H1 (cell line): Measurements from ENCODE around the gene ZNRF3. TPM values are rescaled to one million over a fixed set of nuclear protein-coding genes. Genes with fewer than 3 reads are reported as not detected.

Experiments
- CTCF ChIA-PET: fragments of 300-600 bp; sonication (Branson Sonifier 250); formaldehyde crosslinking; loops from one replicate; lab custom pipeline; 2021; ENCODE audit not compliant: partially characterized antibody; lab: Charles Lee
- POLR2A ChIA-PET: fragments of 300-600 bp; sonication (Branson Sonifier 250); formaldehyde crosslinking; loops from one replicate; lab custom pipeline; 2021; ENCODE audit warnings: inconsistent platforms; ENCODE audit not compliant: partially characterized antibody; lab: Charles Lee
- DNase-seq, 2 experiments: peaks; one replicate each; pipeline versions ENCODE4 v3.0.0 to v3.0.0-alpha.2; 2010 to 2022; ENCODE audit warnings: low spot score in 2 of 2, low read depth in 1 of 2, mixed read lengths in 1 of 2
- FAIRE-seq: peaks from 2 replicates; lab custom pipeline; 2011; peaks lifted over from hg19 to GRCh38; lab: Jason Lieb, UNC
- H2AFZ ChIP-seq: 2 replicates; pipeline ENCODE4 v1.8.1; 2012; ENCODE audit warnings: low read length, inconsistent platforms
- H2AK5ac ChIP-seq: 2 replicates; pipeline ENCODE4 v1.6.1; 2013; ENCODE audit warnings: low read depth, low read length
- H2BK120ac ChIP-seq: replicated peaks from 2 replicates; pipeline ENCODE3; 2013; ENCODE audit warnings: low read depth, low read length, inconsistent platforms
- H2BK12ac ChIP-seq: 2 replicates; pipeline ENCODE4 v1.6.1; 2013; ENCODE audit warnings: low read depth, low read length
- H2BK15ac ChIP-seq: 2 replicates; pipeline ENCODE4 v1.6.1; 2013; ENCODE audit warnings: low read length
- H2BK20ac ChIP-seq: 2 replicates; pipeline ENCODE4 v1.6.1; 2013; ENCODE audit warnings: low read length
- H2BK5ac ChIP-seq: 2 replicates; pipeline ENCODE4 v1.6.1; 2013; ENCODE audit warnings: low read depth, low read length
- H3K14ac ChIP-seq: 2 replicates; pipeline ENCODE4 v1.6.1; 2013; ENCODE audit warnings: inconsistent platforms; ENCODE audit not compliant: insufficient read length
- H3K18ac ChIP-seq: 2 replicates; pipeline ENCODE4 v1.6.1; 2013; ENCODE audit warnings: low read length; ENCODE audit errors: extremely low read depth
- H3K23ac ChIP-seq: 2 replicates; pipeline ENCODE4 v1.6.1; 2013; ENCODE audit warnings: inconsistent platforms; ENCODE audit not compliant: insufficient read length
- H3K23me2 ChIP-seq: 2 replicates; pipeline ENCODE4 v1.6.1; 2013; ENCODE audit warnings: low read depth, low read length
- H3K27ac ChIP-seq: 2 replicates; pipeline ENCODE4 v1.6.1; 2011; ENCODE audit warnings: low read depth, low read length, inconsistent platforms
- H3K27me3 ChIP-seq, 4 experiments: replicated peaks in 1 of 4; 1 replicate in 1 of 4; 2 replicates in 3 of 4; pipeline versions ENCODE4 v1.6.1 to v1.8.1; 2011 to 2013; ENCODE audit warnings: low read length in 3 of 4, mild to moderate bottlenecking in 3 of 4, inconsistent platforms in 2 of 4, mixed read lengths in 2 of 4, moderate library complexity in 1 of 4; ENCODE audit not compliant: control insufficient read depth in 3 of 4, insufficient read depth in 3 of 4; ENCODE audit errors: extremely low read depth in 1 of 4
- H3K36me3 ChIP-seq, 4 experiments: 2 replicates each; pipeline versions ENCODE4 v1.6.1 to v1.8.1; 2011 to 2013; ENCODE audit warnings: mild to moderate bottlenecking in 4 of 4, low read length in 3 of 4, moderate library complexity in 2 of 4, control low read depth in 1 of 4, inconsistent platforms in 1 of 4; ENCODE audit not compliant: insufficient read depth in 4 of 4, control insufficient read depth in 2 of 4
- H3K4ac ChIP-seq: replicated peaks from 2 replicates; pipeline ENCODE3; 2013; ENCODE audit warnings: low read length, low read depth, mixed read lengths, inconsistent platforms; ENCODE audit not compliant: insufficient read length
- H3K4me1 ChIP-seq, 4 experiments: replicated peaks in 1 of 4; 1 replicate in 1 of 4; 2 replicates in 3 of 4; pipeline versions ENCODE4 v1.6.1 to v1.8.1; 2011 to 2013; ENCODE audit warnings: low read length in 3 of 4, inconsistent platforms in 2 of 4, mixed read lengths in 1 of 4; ENCODE audit not compliant: insufficient read depth in 4 of 4, control insufficient read depth in 3 of 4
- H3K4me2 ChIP-seq, 2 experiments: 2 replicates each; pipeline versions ENCODE4 v1.6.1 to v1.8.1; 2011 to 2013; ENCODE audit warnings: low read depth in 2 of 2, low read length in 2 of 2, control low read depth in 1 of 2, inconsistent platforms in 1 of 2, mild to moderate bottlenecking in 1 of 2; ENCODE audit not compliant: insufficient read depth in 1 of 2
- H3K4me3 ChIP-seq, 4 experiments: fragments of 200-600, 300-600 bp in 1 of 4; sonication (generic), shearing (Covaris generic), sonication (Bioruptor Twin) in 1 of 4; 2 replicates each; pipeline versions ENCODE4 v1.5.1 to v1.8.1; 2011 to 2016; ENCODE audit warnings: low read length in 4 of 4, low read depth in 3 of 4, control low read depth in 2 of 4, inconsistent platforms in 2 of 4, mild to moderate bottlenecking in 2 of 4, mixed read lengths in 1 of 4, moderate library complexity in 1 of 4; ENCODE audit not compliant: insufficient read depth in 2 of 4; ENCODE audit errors: extremely low read depth in 1 of 4
- H3K56ac ChIP-seq: replicated peaks from 2 replicates; pipeline ENCODE3; 2013; ENCODE audit warnings: low read depth, mild to moderate bottlenecking, mixed read lengths, low read length, inconsistent platforms; ENCODE audit not compliant: insufficient read length
- H3K79me1 ChIP-seq: 2 replicates; pipeline ENCODE4 v1.6.1; 2013; ENCODE audit warnings: low read depth, low read length, control low read depth
- H3K79me2 ChIP-seq, 2 experiments: 2 replicates each; pipeline versions ENCODE4 v1.6.1 to v1.8.1; 2012 to 2013; ENCODE audit warnings: low read length in 2 of 2, mild to moderate bottlenecking in 2 of 2, inconsistent platforms in 1 of 2; ENCODE audit not compliant: insufficient read depth in 2 of 2, control insufficient read depth in 1 of 2
- H3K9ac ChIP-seq, 4 experiments: replicated peaks in 1 of 4; 1 replicate in 1 of 4; 2 replicates in 3 of 4; pipeline versions ENCODE4 v1.6.1 to v1.8.1; 2011 to 2013; ENCODE audit warnings: low read depth in 3 of 4, low read length in 3 of 4, control low read depth in 2 of 4, mild to moderate bottlenecking in 2 of 4, moderate library complexity in 2 of 4, inconsistent platforms in 1 of 4; ENCODE audit errors: extremely low read depth in 1 of 4
- H3K9me3 ChIP-seq, 2 experiments: 2 replicates each; pipeline versions ENCODE4 v1.6.1 to v1.8.1; 2012 to 2013; ENCODE audit warnings: mild to moderate bottlenecking in 2 of 2, moderate library complexity in 2 of 2, control low read depth in 1 of 2, inconsistent platforms in 1 of 2, low read depth in 1 of 2, low read length in 1 of 2, mixed read lengths in 1 of 2; ENCODE audit not compliant: insufficient read depth in 2 of 2
- H4K20me1 ChIP-seq, 2 experiments: replicated peaks in 1 of 2; 2 replicates each; pipeline versions ENCODE3 to v1.8.1; 2011 to 2013; ENCODE audit warnings: inconsistent platforms in 2 of 2, low read length in 2 of 2, mild to moderate bottlenecking in 1 of 2; ENCODE audit not compliant: insufficient read depth in 2 of 2, control insufficient read depth in 1 of 2
- H4K5ac ChIP-seq: 2 replicates; pipeline ENCODE4 v1.6.1; 2013; ENCODE audit warnings: low read length, low read depth, mixed read lengths, inconsistent platforms; ENCODE audit not compliant: insufficient read length
- H4K8ac ChIP-seq: 2 replicates; pipeline ENCODE4 v1.8.0; 2013; ENCODE audit warnings: mild to moderate bottlenecking, moderate library complexity, low read length, inconsistent platforms; ENCODE audit not compliant: insufficient read depth; ENCODE audit errors: extremely low read depth
- H4K91ac ChIP-seq: replicated peaks from 2 replicates; pipeline ENCODE3; 2013; ENCODE audit warnings: low read length, mixed read lengths, inconsistent platforms; ENCODE audit not compliant: insufficient read length
- TBP ChIP-seq: IDR thresholded peaks from 2 replicates; pipeline ENCODE4 v1.6.1; 2011; ENCODE audit warnings: low read depth, low read length, improper control_type of control experiment
- WGBS, 2 experiments: shearing (Covaris generic) in 1 of 2; methylation state at CpG; one replicate each; pipeline versions ENCODE4 v1.1.6 to v1.1.7; 2013 to 2015; ENCODE audit warnings: low lambda C conversion rate in 2 of 2, mixed read lengths in 2 of 2, inconsistent platforms in 1 of 2, low coverage in 1 of 2, missing lambda C conversion rate in 1 of 2; ENCODE audit not compliant: insufficient replicate concordance in 2 of 2, insufficient coverage in 1 of 2, insufficient read length in 1 of 2; ENCODE audit errors: extremely low coverage in 1 of 2, missing lambda C conversion rate in 1 of 2; 5-methylcytosine and 5-hydroxymethylcytosine counted together
- polyA plus RNA-seq, 7 experiments: library from polyadenylated mRNA; depleted of rRNA in 3 of 7; stranded (reverse) in 5 of 7; unstranded in 2 of 7; fragments of >200 nt in 5 of 7; fragments of 200-250 nt in 2 of 7; gene quantifications; 1 replicate in 5 of 7; 2 replicates in 1 of 7; 4 replicates in 1 of 7; pipeline versions ENCODE4 v1.2.1 to v1.2.3, GENCODE V29; 2011 to 2013; ENCODE audit warnings: missing spikeins in 2 of 7, mixed read lengths in 2 of 7
- total RNA-seq: library from RNA; stranded (reverse); fragmentation: NEBNext Ultra II Directional; extraction: Animal tissue kit (Norgen Biotek cat#: 25700); gene quantifications from 2 replicates; pipeline ENCODE4 v1.2.1, GENCODE V29; 2021
- TF ChIP-seq, protein P1 (sequence below): IDR thresholded peaks from 2 replicates; pipeline ENCODE4 v1.6.1; 2012; ENCODE audit warnings: inconsistent platforms

ZNRF3 gene
- total and polyA plus RNA-seq, 2 of the 8 experiments (the other 6 are each of a cell fraction or from before 2014, with no cell fraction given) = 14.1 to 21.7 TPM

DNA sequence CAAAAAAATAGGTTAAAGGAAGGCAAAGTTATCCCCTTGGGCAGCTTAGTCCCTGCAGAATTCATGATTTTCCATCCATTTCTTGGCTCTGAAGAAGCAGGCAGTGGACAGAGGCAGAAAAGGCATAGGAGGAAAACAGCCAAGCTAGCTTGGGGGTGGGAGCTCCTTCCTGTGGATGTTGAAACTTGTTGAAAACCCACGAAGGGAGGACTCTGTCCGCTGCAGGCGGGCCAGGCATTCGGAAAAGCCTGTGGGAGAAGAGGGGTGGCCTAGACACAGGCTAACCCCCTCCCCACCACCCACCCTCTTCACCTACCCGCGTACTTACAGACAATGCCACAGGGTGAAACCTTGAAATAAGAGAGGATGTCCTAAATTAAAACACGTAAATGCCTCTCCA is 106.1 kb downstream of the ZNRF3 start:
- Histone ChIP-seq H2BK20ac (no peak overlapping the region), H4K5ac (peak overlapping the region; percentile 81), H2BK120ac (peak overlapping the region; percentile 34), H4K91ac (peak overlapping the region; percentile 45), H3K4me3 (peak overlapping the region in 1 of 4 experiments; percentile 39; a peak in 2 of 8 replicates), H2AK5ac (0 out of 2 replicates have a peak overlapping the region, but pooled peaks have one; percentile 65), H3K18ac (peak overlapping the region; percentile 96), H4K20me1 (no peaks in the 10 kb centered on the region), H3K4me1 (peaks cover 8 to 26% (median 21%) of the 10 kb centered on the region in 4 experiments), H3K9ac (no peak overlapping the region), H4K8ac (no peak overlapping the region), H3K9me3 (0 out of 4 replicates have a peak, but pooled peaks cover 0 to 4% of the 10 kb centered on the region in 2 experiments), H3K4ac (peak overlapping the region; percentile 79), H3K23me2 (no peaks in the 10 kb centered on the region), H2BK5ac (peak overlapping the region; percentile 97; the same call in 1 of the 2 replicates), H3K23ac (no peak overlapping the region), H3K27me3 (no peaks in the 10 kb centered on the region), H3K27ac (peak overlapping the region; percentile 63; the same call in 1 of the 2 replicates), H3K4me2 (peak overlapping the region; percentile 49 to 56), H2AFZ (no peak overlapping the region), H2BK12ac (peak overlapping the region; percentile 69; the same call in 1 of the 2 replicates), H3K56ac (peak overlapping the region; percentile 50), H3K79me2 (peaks cover 0 to 37% of the 10 kb centered on the region in 2 experiments; a peak in 3 of 4 replicates), H2BK15ac (no peak overlapping the region), H3K36me3 (peaks cover 0 to 16% (median 0%) of the 10 kb centered on the region in 4 experiments; a peak in 2 of 8 replicates), H3K79me1 (peaks cover 4% of the 10 kb centered on the region; the same call in 1 of the 2 replicates), H3K14ac (no peak overlapping the region)
- ChIA-PET CTCF (interaction anchor here (1.3 to 2.0 kb wide), 3 partner anchors 11 to 53 kb away, joined by 3 to 4 read pairs (median 3); no protein-coding TSS in a partner anchor), POLR2A (interaction anchor here (0.7 to 2.5 kb wide), 7 partner anchors 8 to 92 kb away, joined by 3 to 15 read pairs (median 3); no protein-coding TSS in a partner anchor)
- DNase-seq (no peak), FAIRE-seq (no peak)
- 0 out of 2 replicates have a peak, but pooled peaks have one; percentile 4 for TF ChIP-seq TBP
- TF ChIP-seq, protein P1, sequence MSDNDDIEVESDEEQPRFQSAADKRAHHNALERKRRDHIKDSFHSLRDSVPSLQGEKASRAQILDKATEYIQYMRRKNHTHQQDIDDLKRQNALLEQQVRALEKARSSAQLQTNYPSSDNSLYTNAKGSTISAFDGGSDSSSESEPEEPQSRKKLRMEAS = no peak
- 9% methylated on average over 7 of the region's 7 CpGs; no CpG with 5 or more reads in 1 of the 2 experiments for WGBS, 2 experiments
